ENCODE results near the gene CFAP20DC. TPM values are rescaled to one million over a fixed set of nuclear protein-coding genes. Genes with fewer than 3 reads are reported as not detected.

Gene CFAP20DC
- total RNA-seq, 2 donors from 2014 or later, result 6.5 to 9.5 TPM

- Mint-ChIP-seq H3K27me3 (ENCODE audit: insufficient read depth) (no peaks in the 10 kb centered on the region), H3K27ac (no peak overlapping the region), H3K9me3 (no peaks in the 10 kb centered on the region), H3K4me1 (peaks cover 4% of the 10 kb centered on the region), H3K36me3 (ENCODE audit: low read depth) (no peaks in the 10 kb centered on the region), H3K4me3 (no peak overlapping the region)
- no peaks in the 10 kb centered on the region for H3K4me1 ChIP-seq (ENCODE audit: control insufficient read depth, insufficient read depth, low read length)
- no peak overlapping the region for H3K4me3 ChIP-seq (ENCODE audit: low read length)
- TF ChIP-seq CTCF (conservative IDR thresholded peaks at IDR 0.05), result no peak
- no peak for DNase-seq
- no peaks in the 10 kb centered on the region for H3K9me3 ChIP-seq (ENCODE audit: control insufficient read depth, low read length)
- H3K27me3 ChIP-seq (ENCODE audit: control insufficient read depth, insufficient read depth, low read length, poor library complexity, severe bottlenecking), result no peaks in the 10 kb centered on the region
- H3K27ac ChIP-seq (ENCODE audit: low read depth, low read length), result no peak overlapping the region
- WGBS, 2 experiments (ENCODE audit: insufficient coverage in 1 of 2, insufficient read length in 1 of 2), result 90 to 94% methylated on average over 2 of the region's 2 CpGs
- H3K9ac ChIP-seq (ENCODE audit: extremely low read depth, low read length, poor library complexity, severe bottlenecking), result no peak overlapping the region
- no peaks in the 10 kb centered on the region for H3K36me3 ChIP-seq (ENCODE audit: control insufficient read depth, insufficient read depth, low read length)
Measured at GRCh38 chr3:58800032-58800431, 249.8 kb downstream of the CFAP20DC start.

- no peaks in the 10 kb centered on the region for H3K27me3 Mint-ChIP-seq (ENCODE audit: insufficient read depth)
- no peak overlapping the region for H3K27ac Mint-ChIP-seq
- Histone ChIP-seq H3K27me3 (ENCODE audit: control insufficient read depth, insufficient read depth, low read length, poor library complexity, severe bottlenecking) (no peaks in the 10 kb centered on the region), H3K27ac (ENCODE audit: low read depth, low read length) (no peak overlapping the region), H3K4me3 (ENCODE audit: low read length) (no peak overlapping the region), H3K36me3 (ENCODE audit: control insufficient read depth, insufficient read depth, low read length) (no peaks in the 10 kb centered on the region), H3K9me3 (ENCODE audit: control insufficient read depth, low read length) (no peaks in the 10 kb centered on the region), H3K9ac (ENCODE audit: extremely low read depth, low read length, poor library complexity, severe bottlenecking) (no peak overlapping the region), H3K4me1 (ENCODE audit: control insufficient read depth, insufficient read depth, low read length) (no peaks in the 10 kb centered on the region)
- no peaks in the 10 kb centered on the region for H3K36me3 Mint-ChIP-seq (ENCODE audit: low read depth)
- no peak for TF ChIP-seq CTCF (conservative IDR thresholded peaks at IDR 0.05)
- H3K4me3 Mint-ChIP-seq, result no peak overlapping the region
- 86 to 100% methylated on average over 1 to 2 of the region's 3 CpGs for WGBS, 2 experiments (ENCODE audit: insufficient coverage in 1 of 2, insufficient read length in 1 of 2)
- H3K9me3 Mint-ChIP-seq, result no peaks in the 10 kb centered on the region
- DNase-seq, result no peak
- peaks cover 4% of the 10 kb centered on the region for H3K4me1 Mint-ChIP-seq
Measured at GRCh38 chr3:58799271-58799670, 250.6 kb downstream of the CFAP20DC start.

- H3K4me1 ChIP-seq (ENCODE audit: control insufficient read depth, insufficient read depth, low read length), result no peaks in the 10 kb centered on the region
- H3K9ac ChIP-seq (ENCODE audit: extremely low read depth, low read length, poor library complexity, severe bottlenecking), result no peak overlapping the region
- H3K36me3 ChIP-seq (ENCODE audit: control insufficient read depth, insufficient read depth, low read length), result no peaks in the 10 kb centered on the region
- TF ChIP-seq CTCF (conservative IDR thresholded peaks at IDR 0.05), result no peak
- WGBS, 2 experiments (ENCODE audit: insufficient coverage in 1 of 2, insufficient read length in 1 of 2), result 79 to 83% methylated on average over 2 of the region's 2 CpGs
- Mint-ChIP-seq H3K4me1 (peaks cover 6% of the 10 kb centered on the region), H3K4me3 (no peak overlapping the region), H3K27ac (no peak overlapping the region), H3K9me3 (no peaks in the 10 kb centered on the region), H3K27me3 (ENCODE audit: insufficient read depth) (no peaks in the 10 kb centered on the region), H3K36me3 (ENCODE audit: low read depth) (no peaks in the 10 kb centered on the region)
- H3K4me3 ChIP-seq (ENCODE audit: low read length), result no peak overlapping the region
- no peak overlapping the region for H3K27ac ChIP-seq (ENCODE audit: low read depth, low read length)
- H3K27me3 ChIP-seq (ENCODE audit: control insufficient read depth, insufficient read depth, low read length, poor library complexity, severe bottlenecking), result no peaks in the 10 kb centered on the region
- no peak for DNase-seq
- no peaks in the 10 kb centered on the region for H3K9me3 ChIP-seq (ENCODE audit: control insufficient read depth, low read length)
Measured at GRCh38 chr3:58798312-58798711, 251.5 kb downstream of the CFAP20DC start.

Data from endodermal cell (in vitro differentiated cells).